AML-193 (cell line): ENCODE data around the gene MIXL1.
A peak's percentile ranks its signal among the peaks of the same experiment; 100 is the strongest.
"Not testable (repeated sequence)": the region's sequence is repeated elsewhere in the genome, so short reads cannot be mapped to it uniquely, and the experiment has no call there.

Experiments used
- DNase-seq, 2 experiments: peaks; one replicate each; lab custom pipeline; 2025; lab: John Stamatoyannopoulos, UW

Gene MIXL1

DNA sequence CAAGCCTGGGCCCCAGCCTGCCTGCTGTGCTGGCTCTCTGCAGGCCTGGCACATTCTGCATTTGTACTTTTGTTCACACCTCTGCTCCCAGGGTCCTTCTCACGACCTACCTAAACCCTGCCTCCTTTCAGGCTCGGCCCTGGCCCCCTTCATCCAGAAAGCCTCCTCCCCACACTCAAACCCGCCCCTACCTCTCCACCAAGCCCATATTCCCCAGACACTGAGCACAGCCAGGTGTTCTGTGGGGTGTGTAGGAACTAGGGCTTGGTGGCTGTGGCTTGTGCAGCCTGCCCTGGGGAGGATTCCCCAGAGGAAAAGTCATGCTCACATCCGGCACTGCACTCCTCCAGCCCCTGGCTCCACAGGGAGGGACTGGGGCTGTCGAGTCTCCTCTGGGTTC lies 8.2 kb upstream of the MIXL1 start:
- DNase-seq, result no peak

DNA sequence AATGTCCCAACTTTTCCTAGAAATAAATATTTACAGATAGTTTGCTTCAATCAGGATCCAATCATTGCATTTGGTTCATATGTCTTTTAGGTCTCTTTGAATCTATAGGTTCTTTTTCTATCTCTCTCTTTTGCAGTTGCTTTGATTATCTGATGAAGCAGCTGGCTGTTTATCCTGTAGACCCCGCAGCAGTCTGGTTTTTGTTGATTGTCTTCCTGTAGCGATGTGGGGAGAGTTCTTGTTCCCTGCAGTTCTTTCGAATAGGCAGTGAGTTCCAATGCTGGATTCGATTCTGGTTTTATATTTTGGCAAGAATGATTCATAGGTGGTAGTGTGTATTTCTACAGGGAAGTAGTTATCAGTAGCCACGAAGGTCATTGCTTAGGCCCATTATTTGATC lies 7.4 kb upstream of the MIXL1 start:
- no peak for DNase-seq

DNA sequence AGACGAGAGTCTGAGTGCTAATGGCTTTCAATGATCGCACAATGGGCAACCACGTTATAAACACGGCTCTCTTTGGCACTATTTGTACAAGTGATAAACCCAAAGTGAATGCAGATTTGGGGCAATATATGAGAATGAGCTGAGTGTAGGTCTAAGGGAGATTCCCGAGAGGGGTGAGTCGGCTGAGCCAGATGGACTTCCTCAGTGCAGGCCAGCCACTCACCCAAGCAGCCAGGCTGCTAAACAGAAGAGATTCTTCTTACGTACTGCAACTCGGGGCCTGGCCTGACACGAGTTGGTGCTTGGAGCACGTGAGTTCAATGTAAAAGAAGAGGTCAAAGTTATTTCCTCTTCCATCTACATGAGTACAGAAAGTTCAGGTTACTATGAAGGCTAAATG lies 6.2 kb upstream of the MIXL1 start:
- no peak for DNase-seq

DNA sequence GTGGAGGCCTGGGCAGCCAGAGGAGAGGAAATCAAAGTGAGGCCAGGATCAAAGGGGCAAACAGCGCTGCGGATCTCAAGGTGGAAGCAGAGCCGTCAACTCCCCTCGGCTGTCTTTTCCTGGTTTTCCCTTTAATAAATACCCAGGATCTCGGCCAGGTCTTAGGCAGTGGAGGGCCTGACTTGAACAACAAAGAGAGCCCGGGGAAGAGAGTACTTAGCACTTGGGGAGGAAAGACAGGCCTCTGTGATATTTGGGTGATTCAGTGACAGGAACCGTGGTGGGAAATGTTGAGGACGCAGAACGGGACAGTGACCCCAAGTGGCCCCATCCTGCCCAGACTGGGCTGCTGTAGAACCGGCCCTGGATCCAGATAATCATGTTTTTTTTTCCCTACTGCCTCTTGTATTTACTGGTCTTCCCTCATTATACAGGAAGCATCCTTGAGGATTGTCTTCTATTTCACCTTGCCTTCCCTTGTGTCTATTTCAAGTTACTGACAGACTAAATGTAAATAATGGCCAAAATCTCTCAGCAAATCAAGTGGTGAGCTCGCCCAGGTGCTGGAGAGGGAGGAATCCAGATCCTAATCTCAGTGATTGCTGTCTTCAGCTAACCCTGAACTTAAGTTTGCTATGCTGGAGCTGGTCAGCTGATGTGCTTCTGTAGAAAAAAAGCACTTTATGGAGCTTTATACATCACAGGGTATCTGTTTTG lies 2.8 kb upstream of the MIXL1 start:
- no peak for DNase-seq

DNA sequence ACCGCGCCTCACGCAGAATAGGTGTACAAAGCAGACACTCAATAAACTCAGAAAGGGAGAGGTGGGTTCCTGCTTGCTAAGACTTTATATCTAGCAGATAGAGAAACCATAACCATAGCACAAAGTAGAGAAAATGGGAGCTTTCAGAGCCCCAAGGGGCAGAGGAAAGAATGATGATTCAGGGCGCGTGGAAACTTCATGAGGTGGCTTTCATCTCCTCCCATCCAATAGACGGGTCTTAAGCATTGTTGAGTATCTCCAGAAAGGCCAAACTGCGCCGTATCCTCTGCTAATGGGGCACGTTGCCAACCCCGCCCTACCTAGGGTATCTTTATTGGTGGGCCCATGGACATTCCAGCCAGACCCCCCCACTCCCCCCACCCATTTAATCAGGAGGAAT lies 778 bp upstream of the MIXL1 start:
- no peak for DNase-seq

DNA sequence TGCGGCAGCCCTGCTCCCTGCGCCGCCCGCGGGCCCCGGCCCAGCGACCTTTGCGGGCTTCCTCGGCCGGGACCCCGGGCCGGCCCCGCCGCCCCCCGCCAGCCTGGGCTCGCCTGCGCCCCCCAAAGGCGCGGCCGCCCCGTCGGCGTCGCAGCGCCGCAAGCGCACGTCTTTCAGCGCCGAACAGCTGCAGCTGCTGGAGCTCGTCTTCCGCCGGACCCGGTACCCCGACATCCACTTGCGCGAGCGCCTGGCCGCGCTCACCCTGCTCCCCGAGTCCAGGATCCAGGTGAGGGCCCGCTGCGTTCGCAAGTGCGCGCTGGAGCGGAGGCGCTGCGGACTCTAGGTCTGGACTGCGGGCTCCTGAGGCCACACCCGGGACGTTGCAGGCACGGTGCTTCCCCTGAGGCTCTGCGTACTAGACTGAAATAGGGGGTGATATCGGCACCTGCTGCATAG lies 351 bp downstream of the MIXL1 start:
- no peak for DNase-seq

DNA sequence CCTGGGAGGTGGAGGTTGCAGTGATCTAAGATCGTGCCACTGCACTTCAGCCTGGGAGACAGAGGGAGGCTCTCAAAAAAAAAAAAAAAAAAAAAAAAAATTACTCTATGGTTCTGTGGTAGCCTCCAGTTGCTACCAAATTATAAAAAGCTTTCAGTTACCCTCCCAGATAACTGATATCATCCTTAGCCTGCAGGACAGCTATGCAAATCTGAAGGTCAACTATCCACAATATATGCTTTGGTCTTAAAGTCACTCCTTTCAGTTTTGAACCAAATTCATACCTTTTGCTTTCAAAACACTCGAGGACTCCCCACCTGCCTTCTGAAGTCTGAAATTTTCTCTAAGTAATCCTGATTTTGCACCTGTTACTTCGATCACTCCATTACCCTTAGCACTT lies 3.1 kb downstream of the MIXL1 start:
- no peak for DNase-seq

DNA sequence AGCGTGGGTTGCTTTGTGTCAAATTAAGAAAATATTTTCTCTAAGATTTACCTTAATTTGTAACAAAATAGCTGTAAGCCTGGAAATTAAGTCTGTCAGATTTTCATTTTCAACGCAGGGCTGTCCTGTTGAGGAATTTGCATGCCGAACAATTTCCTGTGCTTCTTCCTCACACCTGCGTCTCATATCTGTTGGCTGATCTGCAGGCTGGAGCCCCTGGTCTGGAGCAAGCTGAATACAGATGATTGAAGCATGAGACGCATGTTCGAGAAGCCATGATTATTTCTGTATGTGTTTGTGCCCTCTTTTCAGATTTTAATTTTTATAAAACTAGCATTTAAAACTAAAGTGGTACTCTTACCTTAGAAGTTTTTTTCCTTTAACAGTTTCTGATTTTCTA lies 9.8 kb downstream of the MIXL1 start:
- DNase-seq, result no peak

DNA sequence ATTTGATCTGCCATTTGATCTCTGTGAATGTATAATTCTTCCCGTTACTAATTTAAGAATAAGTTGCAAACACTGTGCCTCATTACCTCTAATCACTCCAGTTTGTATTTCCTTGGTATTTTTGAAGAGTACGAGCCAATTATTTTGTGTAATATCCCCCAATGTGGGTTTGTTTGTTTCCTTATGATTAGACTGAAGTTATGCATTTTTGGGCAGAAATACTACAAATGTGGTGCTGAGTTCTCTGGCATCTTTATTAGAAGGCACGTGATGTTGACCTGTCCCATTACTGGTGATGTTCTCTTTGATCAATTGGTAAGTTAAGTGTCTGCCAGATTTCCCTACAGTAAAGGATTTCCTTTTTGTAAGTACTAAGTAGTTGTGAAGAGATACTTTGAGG lies 10.3 kb downstream of the MIXL1 start:
- DNase-seq, result no peak

DNA sequence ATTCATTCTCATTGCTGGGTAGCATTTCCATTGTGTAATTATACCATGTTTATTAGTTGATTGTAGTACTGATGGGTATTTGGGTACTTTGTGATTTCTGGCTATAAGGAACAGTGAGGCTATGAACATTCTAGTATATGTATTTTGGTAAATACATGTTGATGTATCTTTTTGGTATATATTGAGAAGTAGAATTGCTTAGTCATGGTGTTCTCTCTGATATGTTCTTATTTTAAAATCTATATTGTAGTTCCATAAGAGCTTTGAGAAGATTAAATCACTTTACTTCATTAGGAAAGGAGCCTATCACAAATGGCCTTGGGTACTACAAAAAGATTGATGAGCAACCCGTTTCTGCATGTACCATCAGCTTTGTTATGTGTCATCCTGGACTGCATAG lies 13.4 kb downstream of the MIXL1 start:
- no peak for DNase-seq

DNA sequence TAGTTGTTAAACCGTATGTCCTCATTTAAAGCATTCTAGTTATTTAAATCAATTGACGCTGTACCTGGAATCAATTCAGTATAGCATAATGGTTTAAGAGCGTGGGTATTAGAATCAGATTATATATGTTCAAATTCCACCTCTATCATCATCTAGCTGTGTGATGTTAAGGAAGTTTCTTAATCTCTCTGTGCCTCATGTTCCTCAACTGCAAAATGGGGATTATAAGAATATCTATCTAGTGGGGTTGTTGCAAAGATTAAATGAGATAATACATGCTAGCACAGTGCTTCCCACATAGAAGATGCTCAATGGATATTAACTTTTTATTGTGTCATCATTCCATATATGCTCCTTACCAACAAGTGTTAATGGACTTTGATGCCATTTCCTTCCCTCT lies 16.0 kb downstream of the MIXL1 start:
- no peak for DNase-seq

DNA sequence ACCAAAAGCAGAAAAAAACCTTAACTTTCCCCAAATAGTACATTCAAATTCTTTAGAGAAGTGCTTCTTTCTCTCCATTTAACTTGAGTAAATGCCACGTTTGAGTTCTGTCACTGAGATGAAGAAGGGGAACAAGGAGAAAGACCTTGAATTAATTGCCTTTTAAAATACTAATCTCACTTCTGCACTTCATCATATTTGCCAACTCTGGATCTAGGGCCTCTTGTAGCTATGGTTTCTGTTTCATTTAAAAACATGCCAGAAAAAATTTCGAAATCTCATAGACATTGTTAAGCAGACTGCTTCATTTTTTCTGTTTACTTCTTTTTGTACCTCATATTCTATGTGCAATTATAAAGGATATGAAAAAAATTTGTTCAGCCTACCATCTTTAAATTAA lies 24.6 kb downstream of the MIXL1 start:
- DNase-seq, result peak; percentile 20 to 21

DNA sequence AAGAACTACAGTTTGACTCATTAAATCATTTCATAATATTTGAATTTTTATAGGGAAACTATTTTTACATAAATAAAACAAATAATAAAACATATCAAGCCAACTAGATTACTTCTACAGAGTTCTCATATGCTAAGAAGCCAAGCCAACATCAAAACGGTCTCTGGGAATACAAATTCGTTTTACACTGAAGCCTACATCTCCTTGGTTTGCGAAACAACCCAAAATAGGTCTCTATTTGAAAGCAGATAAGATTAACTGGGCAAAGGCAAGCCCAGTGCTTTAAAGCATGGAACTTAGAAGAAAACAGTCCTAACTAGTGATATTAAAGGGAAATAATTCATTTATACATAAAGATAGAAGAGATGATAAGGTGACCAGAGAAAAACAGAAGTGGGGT lies 25.3 kb downstream of the MIXL1 start:
- no peak for DNase-seq

DNA sequence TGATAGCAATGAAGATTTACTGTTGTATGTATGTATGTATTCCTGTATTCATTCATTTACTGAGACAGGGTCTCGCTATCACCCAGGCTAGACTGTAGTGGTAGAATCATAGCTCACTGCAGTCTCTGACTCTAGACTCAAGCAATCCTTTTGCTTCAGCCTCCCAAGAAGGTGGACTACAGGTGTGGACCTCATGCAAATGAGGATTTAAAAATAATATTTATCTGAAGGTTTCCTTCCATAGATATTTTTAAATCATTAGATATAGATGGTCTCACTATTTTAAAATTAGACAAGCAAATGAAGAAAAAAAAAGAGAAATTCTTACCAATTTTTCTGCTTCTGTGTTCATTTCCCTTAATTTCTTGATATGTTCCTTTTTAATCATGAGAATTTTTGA lies 27.0 kb downstream of the MIXL1 start:
- no peak for DNase-seq

DNA sequence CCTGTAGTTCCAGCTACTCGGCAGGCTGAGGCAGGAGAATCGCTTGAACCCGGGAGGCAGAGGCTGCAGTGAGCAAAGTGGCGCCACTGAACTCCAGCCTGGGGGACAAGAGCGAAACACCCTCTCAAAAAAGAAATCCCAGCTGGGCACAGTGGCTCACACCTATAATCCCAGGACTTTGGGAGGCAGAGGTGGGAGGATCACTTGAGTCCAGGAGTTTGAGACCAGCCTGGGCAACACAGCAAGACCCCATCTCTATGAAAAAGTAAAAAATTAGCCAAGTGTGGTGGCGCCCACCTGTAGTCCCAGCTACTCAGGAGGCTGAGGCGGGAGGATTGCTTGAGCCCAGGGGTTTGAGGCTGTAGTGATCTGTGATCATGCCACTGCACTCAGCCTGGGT lies 29.4 kb downstream of the MIXL1 start:
- DNase-seq, result not testable (repeated sequence)

DNA sequence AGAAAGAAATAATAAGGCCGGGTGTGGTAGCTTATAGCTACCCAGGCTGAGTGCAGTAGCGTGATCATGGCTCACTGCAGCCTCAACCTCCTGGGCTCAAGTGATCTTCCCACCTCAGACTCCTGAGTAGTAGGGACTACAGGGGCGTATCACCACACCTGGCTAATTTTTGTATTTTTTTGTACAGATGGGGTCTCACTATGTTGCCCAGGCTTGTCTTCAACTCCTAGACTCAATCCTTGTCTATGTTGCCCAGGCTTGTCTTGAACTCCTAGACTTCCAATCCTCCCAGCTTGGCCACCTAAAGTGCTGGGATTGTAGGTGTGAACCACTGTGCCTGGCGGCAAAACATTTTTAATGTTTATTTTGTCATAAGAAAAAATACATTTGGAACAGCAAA lies 30.5 kb downstream of the MIXL1 start:
- DNase-seq, result no peak

DNA sequence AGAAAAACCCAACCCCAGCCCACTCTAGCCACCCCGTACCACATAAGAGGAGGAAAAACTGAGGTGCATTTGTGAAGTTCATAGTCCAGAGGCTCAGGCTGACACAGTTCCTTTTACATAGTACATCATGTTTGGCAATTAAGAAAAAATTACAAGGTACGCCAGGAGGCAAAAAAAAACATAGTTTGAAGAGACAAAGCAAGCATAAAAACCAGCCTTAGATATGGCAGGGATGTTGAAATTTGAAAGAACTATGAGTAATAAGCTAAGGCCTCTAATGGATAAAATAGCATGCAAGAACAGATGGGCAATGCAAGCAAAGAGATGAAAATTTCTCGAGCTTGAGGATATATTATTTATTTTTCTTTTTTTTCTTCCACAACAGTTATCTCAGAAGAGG lies 31.9 kb downstream of the MIXL1 start:
- DNase-seq, result no peak

DNA sequence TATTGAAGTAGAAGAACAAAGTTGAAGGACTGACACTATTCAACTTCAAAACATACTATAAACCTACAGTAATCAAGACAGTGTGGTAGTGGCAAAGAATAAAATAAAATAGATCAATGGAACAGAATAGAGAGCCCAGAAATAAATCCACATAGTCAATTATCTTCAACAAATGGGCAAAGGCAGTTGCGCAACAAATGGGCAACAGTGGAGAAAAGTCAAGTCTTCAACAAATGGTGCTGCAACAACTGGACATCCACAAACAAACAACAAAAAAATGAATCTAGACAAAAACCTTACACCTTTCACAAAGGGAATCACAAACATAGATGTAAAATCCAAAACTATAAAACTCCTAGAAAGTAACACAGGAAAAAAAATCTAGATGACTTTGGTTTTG lies 38.4 kb downstream of the MIXL1 start:
- DNase-seq, result no peak

DNA sequence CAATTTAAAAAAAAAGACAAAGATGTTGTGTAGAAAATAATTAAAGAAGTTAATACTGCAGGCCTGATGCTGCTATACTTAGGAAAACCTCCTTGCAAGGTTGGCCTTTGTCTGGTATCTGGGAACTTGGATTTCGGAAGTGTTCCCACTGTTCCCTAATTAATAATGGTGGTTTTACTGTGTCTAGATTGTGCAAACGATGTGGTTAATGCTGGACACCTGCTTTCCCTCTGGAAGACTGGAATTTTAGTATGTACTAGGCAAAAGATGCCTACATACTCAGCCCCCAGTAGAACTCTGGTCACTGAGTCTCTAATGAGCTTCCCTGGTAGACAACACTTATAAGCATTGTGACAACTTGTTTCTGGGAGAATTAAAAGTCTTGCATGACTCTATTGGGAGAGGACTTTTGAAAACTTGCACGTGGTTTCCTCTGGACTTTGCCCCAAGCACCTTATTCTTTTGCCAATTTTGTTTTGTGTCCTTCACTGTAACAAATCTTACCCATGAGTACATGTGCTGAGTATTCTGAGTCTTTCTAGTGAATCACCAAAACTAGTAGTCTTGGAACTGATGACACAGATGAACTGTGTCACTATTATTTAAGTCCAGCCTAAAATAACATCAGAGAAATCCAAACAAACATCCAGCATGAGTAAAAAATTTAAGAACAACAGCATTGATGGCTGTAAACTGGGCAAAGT lies 45.1 kb downstream of the MIXL1 start:
- no peak for DNase-seq

DNA sequence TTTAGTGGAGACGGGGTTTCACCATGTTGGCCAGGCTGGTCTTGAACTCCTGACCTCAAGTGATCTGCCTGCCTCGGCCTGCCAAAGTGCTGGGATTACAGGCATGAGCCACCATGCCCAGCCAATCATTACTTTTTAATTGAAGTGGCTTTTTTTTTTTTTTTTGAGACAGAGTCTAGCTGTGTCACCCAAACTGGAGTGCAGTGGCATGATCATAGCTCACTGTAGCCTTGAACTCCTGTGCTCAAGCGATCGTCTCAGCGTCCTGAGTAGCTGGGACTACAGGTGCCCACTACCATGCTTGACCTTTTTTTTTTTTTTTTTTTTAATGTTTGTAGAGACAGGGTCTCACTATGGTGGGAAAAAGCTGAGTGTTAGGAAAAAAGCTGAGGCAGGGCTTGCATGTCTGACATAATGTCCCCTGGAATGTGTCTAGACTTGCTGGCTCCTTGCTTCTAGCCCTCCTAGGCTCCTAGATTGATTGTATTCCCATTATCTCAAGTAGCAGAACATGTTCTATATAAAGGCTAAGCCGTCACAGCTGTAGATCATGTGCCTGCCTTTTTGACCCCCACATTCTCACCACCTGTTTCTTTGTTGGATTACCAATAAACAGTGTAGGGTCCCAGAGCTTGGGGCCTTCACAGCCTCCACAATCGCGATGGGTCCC lies 48.9 kb downstream of the MIXL1 start:
- DNase-seq, result not testable (repeated sequence)

DNA sequence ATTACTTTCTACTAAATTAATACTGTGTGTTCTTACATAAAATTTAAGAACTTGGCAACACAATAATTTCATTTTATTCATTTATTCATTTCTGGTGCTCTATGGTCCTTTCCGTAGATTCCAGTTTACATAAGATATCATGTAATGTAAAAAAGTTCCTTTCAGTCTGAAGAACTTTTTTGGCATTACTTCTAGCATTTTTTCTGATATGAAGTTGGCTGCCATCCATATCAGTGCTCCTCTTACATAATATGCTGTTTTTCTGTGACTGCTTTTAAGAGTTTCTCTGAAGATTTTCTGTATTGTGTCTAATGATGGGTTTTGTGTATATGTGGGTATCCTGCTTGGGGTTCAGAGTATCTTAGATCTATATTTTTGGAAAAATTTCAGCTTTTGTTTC lies 50.7 kb downstream of the MIXL1 start:
- DNase-seq, result no peak

DNA sequence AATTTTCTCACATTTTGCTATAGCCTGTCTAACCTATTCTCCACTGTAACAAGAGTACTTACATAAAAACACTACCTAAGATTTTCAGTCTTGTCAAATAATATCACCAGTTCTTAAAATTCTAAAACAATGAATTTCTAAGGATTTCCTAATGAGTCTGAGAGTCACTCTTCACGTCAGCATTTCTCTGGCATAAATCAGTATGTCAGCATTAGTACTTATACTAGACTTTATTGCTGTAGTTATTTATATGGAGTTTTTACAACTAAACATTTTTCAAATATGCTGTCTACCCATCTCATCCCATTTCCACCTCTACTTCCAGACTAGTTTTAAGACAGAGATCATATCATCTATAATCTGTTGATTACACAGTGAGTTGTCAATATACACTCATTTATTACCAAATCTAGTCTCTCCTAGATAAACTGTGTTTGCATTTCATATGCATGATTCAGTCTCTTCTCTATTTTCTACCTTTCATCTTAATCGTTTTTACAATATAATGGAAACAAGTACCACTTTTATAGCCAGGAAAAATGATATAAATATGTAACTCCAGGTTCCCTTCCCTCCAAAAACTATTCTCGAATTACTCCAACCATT lies 52.7 kb downstream of the MIXL1 start:
- no peak for DNase-seq
